GM21786 (cell line): ENCODE results near the gene LEMD2.

ENCODE experiments used
- ATAC-seq: cut with Tn5 transposase; IDR thresholded peaks from one replicate; pipeline ENCODE4 v1.9.1; 2021; ENCODE audit not compliant: unreplicated experiment

The LEMD2 gene

GRCh38 chr6:33725222-33725621, 63.7 kb downstream of the LEMD2 start:
- no peak for ATAC-seq

- no peak for ATAC-seq
These were observed 64.6 kb downstream of the LEMD2 start for GRCh38 chr6:33724102-33725023.

- ATAC-seq = no peak
These were observed 65.4 kb downstream of the LEMD2 start for GRCh38 chr6:33723371-33724085.

GRCh38 chr6:33722103-33722623, 66.8 kb downstream of the LEMD2 start:
- no peak for ATAC-seq

GRCh38 chr6:33721508-33721907, 67.4 kb downstream of the LEMD2 start:
- ATAC-seq = no peak
